ENCODE measurements around the gene RTTN. TPM values are rescaled to one million over a fixed set of nuclear protein-coding genes. Genes with fewer than 3 reads are reported as not detected.
"Not testable (repeated sequence)": the region's sequence is repeated elsewhere in the genome, so short reads cannot be mapped to it uniquely, and the experiment has no call there.

The RTTN gene
- total and polyA plus RNA-seq, 2 donors, result 5.1 to 60.5 TPM

DNA sequence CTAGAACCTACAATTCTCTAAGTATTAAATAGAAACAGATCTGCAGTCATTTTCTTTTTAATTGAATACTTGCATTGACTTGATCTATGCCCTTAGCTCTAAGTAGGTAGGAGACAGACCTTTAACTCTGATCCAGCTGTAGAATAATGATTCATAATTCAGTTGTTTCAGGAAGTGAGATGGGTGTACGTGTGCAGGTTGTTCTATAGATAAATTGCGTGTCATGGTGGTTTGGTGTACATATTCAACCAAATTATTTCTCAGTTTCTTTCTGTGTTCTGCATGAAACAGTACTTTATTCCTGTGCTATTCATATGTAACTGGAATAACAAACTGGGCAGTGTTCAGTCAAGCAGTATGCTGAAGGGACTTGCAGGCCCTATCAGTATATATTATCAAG is 223.5 kb downstream of the RTTN start:
- no peaks in the 10 kb centered on the region for H3K36me3 ChIP-seq (ENCODE audit: insufficient read depth)
- no peaks in the 10 kb centered on the region for H3K4me1 ChIP-seq (ENCODE audit: insufficient read depth)
- no peak overlapping the region for H3K27ac ChIP-seq (ENCODE audit: low read depth)
- H3K4me3 ChIP-seq (ENCODE audit: low read depth, low read length), result no peak overlapping the region
- 85% methylated on average over 2 of the region's 2 CpGs for WGBS
- no peak for DNase-seq (ENCODE audit: extremely low spot score)

DNA sequence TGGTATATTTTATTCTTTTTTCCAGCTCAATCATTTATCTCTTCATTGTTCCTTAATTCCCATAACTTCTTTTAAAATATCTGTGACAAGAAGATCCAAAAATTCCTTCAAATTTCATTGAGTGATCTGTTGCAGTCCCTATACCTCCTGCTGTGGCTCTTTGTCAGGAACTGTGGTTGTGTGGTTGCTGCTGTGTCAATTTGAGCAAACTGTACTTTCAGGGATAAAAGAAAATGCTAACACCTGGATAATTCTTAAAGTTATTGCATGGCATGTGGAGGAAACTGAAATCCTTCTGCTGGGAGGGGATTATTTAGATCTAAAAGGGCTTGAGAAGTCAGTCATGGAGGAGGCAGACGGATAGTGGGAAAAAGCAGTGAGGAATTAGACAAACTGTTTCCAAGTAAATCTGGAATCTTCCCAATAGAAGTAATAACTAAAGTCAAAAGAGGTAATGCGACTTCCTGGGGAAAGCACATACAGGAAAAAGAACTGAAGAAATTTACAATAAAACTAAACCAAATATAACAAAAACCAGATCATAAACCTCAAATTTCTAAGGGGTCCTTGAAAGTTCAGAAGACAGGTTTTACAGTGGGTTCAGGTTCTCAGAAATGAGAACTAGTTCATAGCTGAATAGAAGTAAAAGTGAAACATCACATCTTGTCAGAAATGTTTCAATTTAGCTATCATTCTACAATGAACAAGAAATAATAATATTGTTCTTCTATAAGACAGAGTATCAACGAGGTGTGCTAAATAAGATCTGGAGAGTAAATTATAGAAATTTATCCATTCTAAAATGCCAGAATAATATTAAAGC is 224.3 kb downstream of the RTTN start:
- Histone ChIP-seq H3K4me1 (ENCODE audit: insufficient read depth) (no peaks in the 10 kb centered on the region), H3K4me3 (ENCODE audit: low read depth, low read length) (no peak overlapping the region), H3K27ac (ENCODE audit: low read depth) (no peak overlapping the region), H3K36me3 (ENCODE audit: insufficient read depth) (no peaks in the 10 kb centered on the region)
- 55% methylated on average over 3 of the region's 3 CpGs for WGBS
- DNase-seq (ENCODE audit: extremely low spot score), result no peak

DNA sequence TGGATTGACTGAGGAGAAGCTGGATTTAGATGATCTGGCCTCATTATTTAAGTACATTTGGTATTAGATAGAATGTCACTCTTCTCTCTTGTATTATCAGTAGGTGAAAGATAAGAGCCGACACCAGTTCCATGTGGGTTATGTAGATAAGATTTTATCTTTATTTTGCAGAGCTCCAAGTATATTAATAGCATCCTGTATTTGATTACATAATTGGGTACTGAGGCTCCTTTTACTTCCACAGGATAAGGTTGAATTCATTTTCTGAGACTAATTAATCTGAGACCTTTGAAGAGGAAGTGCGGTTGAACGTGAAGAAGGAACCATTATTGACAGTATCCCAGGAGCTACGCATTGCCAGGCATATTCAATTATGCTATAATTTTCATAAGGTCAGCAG is 225.0 kb downstream of the RTTN start:
- no peak overlapping the region for H3K27ac ChIP-seq (ENCODE audit: low read depth)
- no peak for DNase-seq (ENCODE audit: extremely low spot score)
- no peak overlapping the region for H3K4me3 ChIP-seq (ENCODE audit: low read depth, low read length)
- no peaks in the 10 kb centered on the region for H3K36me3 ChIP-seq (ENCODE audit: insufficient read depth)
- no peaks in the 10 kb centered on the region for H3K4me1 ChIP-seq (ENCODE audit: insufficient read depth)
- WGBS, result 64% methylated on average over 4 of the region's 4 CpGs

DNA sequence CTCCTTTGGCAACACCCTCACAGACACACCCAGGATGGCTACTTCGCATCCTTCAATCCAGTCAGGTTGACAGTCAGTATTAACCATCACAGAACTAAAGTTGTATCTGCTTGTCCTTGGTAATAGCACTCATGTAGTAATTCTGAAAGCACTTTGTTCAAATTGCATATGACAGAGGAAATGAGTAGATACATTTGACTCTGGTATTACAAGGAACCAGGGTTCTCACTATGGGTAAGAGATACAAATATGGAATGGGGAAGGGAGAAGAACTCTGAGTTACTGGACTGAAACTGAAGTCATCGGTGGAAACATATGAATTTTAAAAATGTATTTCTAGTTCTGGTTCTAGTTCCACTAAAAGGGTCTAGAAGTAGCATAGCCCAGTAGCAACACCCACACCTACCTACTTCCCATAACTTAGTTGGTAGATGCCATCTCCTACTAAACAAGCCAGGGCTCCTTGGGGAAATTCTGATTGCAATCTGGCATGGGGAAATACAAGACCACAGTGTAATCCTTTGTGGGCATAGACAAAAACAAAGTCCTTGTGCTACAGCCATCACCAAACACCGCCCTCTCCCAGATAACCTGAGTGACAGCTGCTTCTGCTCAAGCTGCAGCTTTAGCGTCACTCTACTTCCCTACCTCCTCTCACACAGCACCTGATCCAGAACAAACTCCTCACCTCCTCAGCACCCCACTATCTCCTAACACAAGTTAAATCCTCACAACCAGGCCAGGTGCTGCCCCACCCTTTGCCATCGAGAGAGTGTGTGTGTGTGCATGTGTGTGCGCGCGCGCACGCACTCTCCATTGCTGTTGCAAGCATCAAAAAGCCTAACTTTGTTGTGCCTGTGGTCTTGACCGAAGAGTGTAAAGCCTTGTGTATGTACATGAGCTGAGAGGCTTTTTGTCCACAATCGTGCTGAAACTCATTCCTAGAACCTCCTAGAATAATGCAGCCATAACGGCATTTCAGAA is 226.5 kb downstream of the RTTN start:
- no peak for DNase-seq (ENCODE audit: extremely low spot score)
- H3K4me3 ChIP-seq (ENCODE audit: low read depth, low read length), result no peak overlapping the region
- H3K36me3 ChIP-seq (ENCODE audit: insufficient read depth), result no peaks in the 10 kb centered on the region
- WGBS, result 94% methylated on average over 13 of the region's 13 CpGs
- H3K4me1 ChIP-seq (ENCODE audit: insufficient read depth), result no peaks in the 10 kb centered on the region
- no peak overlapping the region for H3K27ac ChIP-seq (ENCODE audit: low read depth)

DNA sequence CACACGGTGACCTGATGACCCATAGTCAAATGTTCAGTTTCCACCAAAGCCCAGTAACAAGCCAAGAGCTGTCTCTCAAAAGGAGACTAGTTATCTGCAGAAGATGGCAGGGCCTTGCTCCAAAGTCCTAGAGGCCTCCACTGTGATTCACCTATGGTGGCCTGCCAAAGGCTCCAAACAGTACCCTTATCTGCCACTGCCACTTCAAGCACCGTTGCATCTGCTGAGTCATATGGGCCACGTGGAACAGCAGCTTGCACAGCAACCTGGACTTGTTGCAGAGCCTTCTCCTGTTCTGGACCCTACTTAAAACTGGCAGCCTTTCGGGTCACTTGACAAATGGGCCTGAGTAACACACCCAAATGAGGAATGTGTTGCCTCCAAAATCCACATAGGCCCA is 230.2 kb downstream of the RTTN start:
- DNase-seq (ENCODE audit: extremely low spot score); H3K4me1 ChIP-seq (ENCODE audit: insufficient read depth); H3K36me3 ChIP-seq (ENCODE audit: insufficient read depth); H3K4me3 ChIP-seq (ENCODE audit: low read depth, low read length); H3K27ac ChIP-seq (ENCODE audit: low read depth): not testable (repeated sequence)
- WGBS, result 94% methylated on average over 4 of the region's 4 CpGs

DNA sequence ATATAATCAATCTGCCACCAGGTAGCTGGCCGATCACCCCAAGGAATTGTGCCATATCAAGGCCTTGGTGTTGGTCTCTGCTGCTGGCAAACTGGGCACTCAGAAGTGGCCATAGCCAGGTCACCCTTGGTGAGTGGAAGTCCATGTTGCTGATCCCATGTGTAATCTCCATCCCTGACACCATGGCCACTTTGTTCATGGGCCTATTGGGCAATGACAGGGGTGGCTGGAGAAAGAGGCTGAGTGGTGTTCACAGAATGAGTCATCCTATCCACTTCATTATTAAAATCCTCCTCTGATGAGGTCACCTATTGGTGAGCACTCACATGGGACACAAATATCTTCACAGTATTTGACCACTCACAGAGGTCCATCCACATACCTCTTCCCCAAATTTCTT is 231.1 kb downstream of the RTTN start:
- no peak overlapping the region for H3K4me3 ChIP-seq (ENCODE audit: low read depth, low read length)
- WGBS, result 98% methylated on average over 1 of the region's 1 CpG
- no peak for DNase-seq (ENCODE audit: extremely low spot score)

GRCh38 chr18:69969491-69969890 is 236.0 kb downstream of the RTTN start:
- H3K36me3 ChIP-seq (ENCODE audit: insufficient read depth), result no peaks in the 10 kb centered on the region
- no peak for DNase-seq (ENCODE audit: extremely low spot score)
- H3K4me1 ChIP-seq (ENCODE audit: insufficient read depth), result no peaks in the 10 kb centered on the region
- no peak overlapping the region for H3K27ac ChIP-seq (ENCODE audit: low read depth)
- no peak overlapping the region for H3K4me3 ChIP-seq (ENCODE audit: low read depth, low read length)
- 90% methylated on average over 2 of the region's 2 CpGs for WGBS

More for the DNA sequence above, 231.1 kb downstream of the RTTN start:
- H3K4me1 ChIP-seq (ENCODE audit: insufficient read depth), result no peaks in the 10 kb centered on the region
- no peak overlapping the region for H3K27ac ChIP-seq (ENCODE audit: low read depth)
- H3K36me3 ChIP-seq (ENCODE audit: insufficient read depth), result no peaks in the 10 kb centered on the region

DNA sequence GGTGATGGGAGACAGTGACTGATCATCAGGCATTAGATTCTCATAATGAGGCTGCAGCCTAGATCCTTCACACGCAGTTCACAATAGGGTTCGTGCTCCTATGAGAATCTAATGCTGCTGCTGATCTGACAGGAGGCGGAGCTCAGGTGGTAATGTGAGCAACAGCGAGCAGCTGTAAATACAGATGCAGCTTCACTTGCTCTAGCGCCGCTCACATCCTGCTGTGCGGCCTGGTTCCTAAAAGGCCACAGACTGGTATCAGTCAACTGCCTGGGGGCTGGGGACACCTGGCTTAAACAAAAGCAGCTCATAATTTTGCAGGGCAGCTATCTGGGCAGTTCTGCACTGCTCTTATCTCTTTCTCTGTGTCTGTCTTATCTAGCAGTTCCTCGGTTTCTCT is 237.4 kb downstream of the RTTN start:
- H3K27ac ChIP-seq (ENCODE audit: low read depth), result no peak overlapping the region
- no peak for DNase-seq (ENCODE audit: extremely low spot score)
- no peaks in the 10 kb centered on the region for H3K4me1 ChIP-seq (ENCODE audit: insufficient read depth)
- H3K36me3 ChIP-seq (ENCODE audit: insufficient read depth), result no peaks in the 10 kb centered on the region
- 89% methylated on average over 8 of the region's 8 CpGs for WGBS
- no peak overlapping the region for H3K4me3 ChIP-seq (ENCODE audit: low read depth, low read length)

DNA sequence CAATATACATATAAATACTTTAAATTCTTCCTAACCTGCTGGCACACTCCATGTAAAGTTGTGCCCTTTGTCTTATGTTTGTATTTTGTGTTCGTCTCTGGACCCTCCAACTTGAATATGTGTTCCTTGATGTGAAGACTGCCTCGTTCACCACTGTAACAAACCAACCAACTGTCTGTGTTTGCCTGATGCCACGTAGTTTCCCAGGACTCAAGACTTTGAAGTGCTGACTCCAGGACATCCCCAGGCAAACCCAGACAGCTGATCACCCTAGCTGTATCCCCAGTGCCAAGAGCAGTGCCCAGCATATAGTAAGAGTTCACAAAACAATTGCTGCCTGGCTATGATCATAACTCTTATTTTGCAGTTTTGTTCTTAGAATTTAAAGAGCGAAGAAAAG is 242.3 kb downstream of the RTTN start:
- 96% methylated on average over 4 of the region's 4 CpGs for WGBS
- Histone ChIP-seq H3K4me1 (ENCODE audit: insufficient read depth) (no peaks in the 10 kb centered on the region), H3K36me3 (ENCODE audit: insufficient read depth) (no peaks in the 10 kb centered on the region), H3K4me3 (ENCODE audit: low read depth, low read length) (no peak overlapping the region), H3K27ac (ENCODE audit: low read depth) (no peak overlapping the region)
- no peak for DNase-seq (ENCODE audit: extremely low spot score)

DNA sequence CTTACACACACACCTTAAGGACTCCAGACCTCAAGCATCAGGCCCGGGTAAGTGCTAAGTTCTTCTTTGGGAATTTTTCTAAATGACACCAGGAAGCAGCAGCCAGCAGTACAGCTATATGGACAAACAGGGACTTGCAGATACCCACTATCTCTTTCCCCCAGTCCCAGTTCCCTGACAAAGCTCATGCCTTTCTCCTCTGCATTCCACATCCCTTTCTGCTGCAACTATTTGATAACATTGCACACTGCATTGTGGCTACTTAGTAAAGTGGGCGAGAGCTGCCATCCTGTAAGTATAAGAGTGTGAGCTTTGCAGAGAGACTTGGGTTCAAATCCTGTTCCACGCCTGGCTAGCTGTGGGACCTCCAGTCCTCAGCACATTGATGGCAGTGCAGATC is 243.8 kb downstream of the RTTN start:
- WGBS, result over 99% methylated on average over 3 of the region's 3 CpGs
- Histone ChIP-seq H3K4me1 (ENCODE audit: insufficient read depth) (no peaks in the 10 kb centered on the region), H3K27ac (ENCODE audit: low read depth) (no peak overlapping the region), H3K36me3 (ENCODE audit: insufficient read depth) (no peaks in the 10 kb centered on the region), H3K4me3 (ENCODE audit: low read depth, low read length) (no peak overlapping the region)
- no peak for DNase-seq (ENCODE audit: extremely low spot score)

- Histone ChIP-seq H3K4me1 (ENCODE audit: insufficient read depth) (no peaks in the 10 kb centered on the region), H3K4me3 (ENCODE audit: low read depth, low read length) (no peak overlapping the region), H3K27ac (ENCODE audit: low read depth) (no peak overlapping the region), H3K36me3 (ENCODE audit: insufficient read depth) (no peaks in the 10 kb centered on the region)
- 86% methylated on average over 5 of the region's 5 CpGs for WGBS
- DNase-seq (ENCODE audit: extremely low spot score), result no peak
Measured at GRCh38 chr18:69958422-69958821, 247.1 kb downstream of the RTTN start.

GRCh38 chr18:69957747-69958146 is 247.7 kb downstream of the RTTN start:
- Histone ChIP-seq H3K4me3 (ENCODE audit: low read depth, low read length) (no peak overlapping the region), H3K4me1 (ENCODE audit: insufficient read depth) (no peaks in the 10 kb centered on the region), H3K36me3 (ENCODE audit: insufficient read depth) (no peaks in the 10 kb centered on the region), H3K27ac (ENCODE audit: low read depth) (no peak overlapping the region)
- WGBS, result 94% methylated on average over 3 of the region's 3 CpGs
- no peak for DNase-seq (ENCODE audit: extremely low spot score)

DNA sequence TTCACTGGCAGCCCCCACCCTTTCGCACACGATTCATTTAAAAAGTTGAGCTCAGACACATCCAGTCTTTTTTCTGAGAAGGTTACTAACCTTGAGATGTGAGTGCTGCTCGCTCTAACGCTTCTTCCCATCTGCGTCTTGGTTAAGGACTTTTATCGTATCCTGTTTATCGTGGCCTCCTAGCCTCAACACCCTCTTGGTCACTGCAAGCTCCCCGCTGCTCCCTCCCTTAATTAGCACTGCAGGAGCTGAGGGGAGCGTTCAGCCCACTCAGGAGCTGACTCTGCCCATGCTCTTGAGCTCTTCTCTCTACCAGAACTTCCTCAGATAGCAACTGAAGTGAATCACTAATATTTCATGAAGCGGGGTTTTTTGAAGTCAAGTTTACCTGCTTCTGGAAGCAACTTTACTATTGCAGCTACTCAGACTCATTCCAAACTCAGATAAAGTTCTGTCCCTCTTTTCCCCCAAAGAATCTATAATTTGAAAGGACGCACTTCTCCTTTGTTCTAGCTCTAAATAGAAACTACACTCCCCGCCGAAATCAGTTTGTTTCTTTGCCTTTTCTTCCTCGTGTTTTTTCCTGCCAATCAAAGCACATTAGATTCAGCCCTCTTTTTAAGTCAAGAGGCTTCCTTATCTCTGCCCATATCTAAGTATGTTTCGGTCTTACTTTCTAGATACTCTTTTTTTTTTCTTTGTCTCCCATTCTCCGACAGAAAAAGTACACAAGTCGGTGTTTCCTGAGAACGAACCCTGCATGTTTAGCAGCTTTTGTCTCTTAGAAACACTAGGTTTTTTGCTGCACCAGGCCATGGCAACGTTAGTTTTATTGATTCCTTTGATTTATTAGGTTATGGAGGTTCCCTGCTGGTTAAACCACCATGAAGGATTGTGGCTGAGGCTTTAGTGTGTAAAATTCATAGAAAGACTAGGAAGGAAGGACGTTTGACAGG is 248.5 kb downstream of the RTTN start:
- no peaks in the 10 kb centered on the region for H3K36me3 ChIP-seq (ENCODE audit: insufficient read depth)
- no peak for DNase-seq (ENCODE audit: extremely low spot score)
- no peak overlapping the region for H3K4me3 ChIP-seq (ENCODE audit: low read depth, low read length)
- 59% methylated on average over 20 of the region's 20 CpGs for WGBS
- no peaks in the 10 kb centered on the region for H3K4me1 ChIP-seq (ENCODE audit: insufficient read depth)
- no peak overlapping the region for H3K27ac ChIP-seq (ENCODE audit: low read depth)

Data from urinary bladder (tissue), 4 donors.